PC-9 (cell line): ENCODE measurements around the gene ATP1B3. TPM values are rescaled to one million over a fixed set of nuclear protein-coding genes. Genes with fewer than 3 reads are reported as not detected.
A peak's percentile ranks its signal among the peaks of the same experiment; 100 is the strongest.

Experiments
- Bru-seq: library from RNA; stranded (reverse); fragments of 400-500 nt; gene quantifications from one replicate; lab custom pipeline; 2021; lab: Mats Ljungman, UMichigan
- BruChase-seq, 2 experiments: library from RNA; stranded (reverse); fragments of 400-500 nt; gene quantifications; one replicate each; lab custom pipeline; 2021; lab: Mats Ljungman, UMichigan
- BruUV-seq: library from RNA; stranded (reverse); fragments of 400-500 nt; replicated peaks from 2 replicates; lab custom pipeline; 2021; lab: Mats Ljungman, UMichigan
- CTCF ChIA-PET: fragments of 300-600 bp; sonication (Branson Sonifier 250); formaldehyde crosslinking; loops from one replicate; lab custom pipeline; 2022; ENCODE audit warnings: antibody characterized with exemption; lab: Charles Lee
- POLR2A ChIA-PET: fragments of 300-600 bp; sonication (Branson Sonifier 250); formaldehyde crosslinking; loops from one replicate; lab custom pipeline; 2022; ENCODE audit warnings: antibody characterized with exemption; ENCODE audit not compliant: unreplicated experiment; lab: Charles Lee
- DNase-seq, 2 experiments: peaks; one replicate each; pipeline versions ENCODE4 v3.0.0 to v3.0.0-alpha.2; 2015 to 2022; ENCODE audit warnings: mixed read lengths in 1 of 2
- H2AFZ ChIP-seq: fragments of 200-600 bp; sonication (generic); 2 replicates; pipeline ENCODE4 v1.8.1; 2017; ENCODE audit warnings: antibody characterized with exemption
- H3F3A ChIP-seq: fragments of 200-600 bp; sonication (generic); 2 replicates; pipeline ENCODE4 v1.8.1; 2017; ENCODE audit warnings: antibody characterized with exemption, mild to moderate bottlenecking, low read depth; ENCODE audit not compliant: insufficient read depth
- H3K27ac ChIP-seq: fragments of 200-600 bp; sonication (generic); 2 replicates; pipeline ENCODE4 v1.6.1; 2016; ENCODE audit warnings: mixed run types
- H3K27me3 ChIP-seq: fragments of 200-600 bp; sonication (generic); 2 replicates; pipeline ENCODE4 v1.6.1; 2016; ENCODE audit warnings: low read depth, mixed run types; ENCODE audit not compliant: insufficient read depth
- H3K36me3 ChIP-seq: fragments of 200-600 bp; sonication (generic); 2 replicates; pipeline ENCODE4 v1.6.1; 2016; ENCODE audit warnings: low read depth, mixed run types
- H3K4me1 ChIP-seq: fragments of 200-600 bp; sonication (generic); replicated peaks from 2 replicates; pipeline ENCODE4 v1.6.1; 2016; ENCODE audit warnings: mixed run types; ENCODE audit not compliant: insufficient read depth
- H3K4me2 ChIP-seq: fragments of 200-600 bp; sonication (generic); 2 replicates; pipeline ENCODE4 v1.6.1; 2017; ENCODE audit warnings: mixed run types
- H3K4me3 ChIP-seq: fragments of 200-600 bp; sonication (generic); 2 replicates; pipeline ENCODE4 v1.6.1; 2016; ENCODE audit warnings: mixed run types
- H3K79me2 ChIP-seq: fragments of 200-600 bp; sonication (generic); 2 replicates; pipeline ENCODE4 v1.6.1; 2017; ENCODE audit warnings: low read depth, mixed run types
- H3K9me2 ChIP-seq: fragments of 200-600 bp; sonication (generic); 2 replicates; pipeline ENCODE4 v1.8.1; 2017; ENCODE audit warnings: mild to moderate bottlenecking; ENCODE audit not compliant: insufficient read depth
- H3K9me3 ChIP-seq: fragments of 200-600 bp; sonication (generic); 2 replicates; pipeline ENCODE4 v1.8.1; 2016; ENCODE audit warnings: low read depth; ENCODE audit not compliant: insufficient read depth
- H4K20me1 ChIP-seq: fragments of 200-600 bp; sonication (generic); 2 replicates; pipeline ENCODE4 v1.8.1; 2017; ENCODE audit not compliant: insufficient read depth
- CTCF ChIP-seq: fragments of 200-600 bp; sonication (generic); conservative IDR thresholded peaks from 2 replicates; pipeline ENCODE4 v1.6.1; 2017; ENCODE audit warnings: mixed run types, antibody characterized with exemption, mild to moderate bottlenecking, moderate library complexity
- EZH2 ChIP-seq: fragments of 200-600 bp; sonication (generic); IDR thresholded peaks from 2 replicates; pipeline ENCODE4 v1.8.0; 2017; ENCODE audit warnings: antibody characterized with exemption, low read depth
- intact Hi-C: fragments of 100-400 bp; cut with micrococcal nuclease; formaldehyde crosslinking; loops from one replicate; pipeline ENCODE4 v1.10.0; 2022; ENCODE audit not compliant: unreplicated experiment
- long read RNA-seq: library from polyadenylated mRNA; stranded (forward); transcript quantifications from one replicate; pipeline ENCODE4 v2.0.0, GENCODE V29; 2022
- total RNA-seq: library from RNA; stranded (reverse); gene quantifications from 2 replicates; pipeline ENCODE4 v1.2.3, GENCODE V29; 2021

The ATP1B3 gene
- 54.3 and 69.7 TPM in 2 replicates for total RNA-seq
- Bru-seq, nascent RNA = percentile 84 among the genes with signal in this experiment
- BruChase-seq, experiment 1, labeled RNA remaining after a 2-hour chase = percentile 77 among the genes with signal in this experiment
- percentile 86 among the genes with signal in this experiment for BruChase-seq, experiment 2, labeled RNA remaining after a 6-hour chase
- long read RNA-seq, transcript ATP1B3-201 (7 exons, 1,811 nt) = major isoform, 183 of 213 reads
- long read RNA-seq, partial matches to known transcripts = 2 of 213 reads
- long read RNA-seq, other reads (novel, unspliced or antisense) = 28 of 213 reads

- Histone ChIP-seq H3K4me1 (peaks cover 20% of the 10 kb centered on the region), H3K27ac (peak within 1 kb of the TSS; percentile 45; the same call in 1 of the 2 replicates), H3F3A (peaks cover 10% of the 10 kb centered on the region; the same call in 1 of the 2 replicates), H3K4me2 (peak within 1 kb of the TSS; percentile 88), H2AFZ (peak within 1 kb of the TSS; percentile 94), H3K79me2 (peaks cover 43% of the 10 kb centered on the region), H3K4me3 (peak within 1 kb of the TSS; percentile 92), H3K27me3 (no peaks in the 10 kb centered on the region), H3K36me3 (no peaks in the 10 kb centered on the region), H4K20me1 (no peaks in the 10 kb centered on the region; the same call in 1 of the 2 replicates), H3K9me2 (no peaks in the 10 kb centered on the region), H3K9me3 (no peaks in the 10 kb centered on the region)
- intact Hi-C loops = loop anchor here (10.0 kb wide), 1 partner anchor 392 kb away; the partner anchor contains the start of gene RASA2
- DNase-seq = peak; percentile 49 to 89
- TF ChIP-seq CTCF (no peak), EZH2 (no peak)
- CTCF ChIA-PET = no interaction called here
- POLR2A ChIA-PET = interaction anchor here (0.6 kb wide), 3 partner anchors 21 to 487 kb away, joined by 3 to 6 read pairs (median 5); no protein-coding TSS in a partner anchor
- BruUV-seq = no TSS peak
These were observed at the start of gene ATP1B3 for GRCh38 chr3:141876381-141876890. Gene ATP1B3 (plus strand): TSS chr3:141876643. CDS start chr3:141876802, 159 bp downstream.

- Histone ChIP-seq H4K20me1 (no peaks in the 10 kb centered on the region), H3K27me3 (no peaks in the 10 kb centered on the region), H3K4me1 (peaks cover 17% of the 10 kb centered on the region), H3K4me2 (peak overlapping the region; percentile 35), H2AFZ (no peak overlapping the region), H3K36me3 (no peaks in the 10 kb centered on the region), H3K79me2 (no peaks in the 10 kb centered on the region), H3K9me2 (no peaks in the 10 kb centered on the region), H3K27ac (no peak overlapping the region), H3F3A (no peaks in the 10 kb centered on the region; the same call in 1 of the 2 replicates), H3K9me3 (no peaks in the 10 kb centered on the region), H3K4me3 (no peak overlapping the region)
- ChIA-PET CTCF (no interaction called here), POLR2A (interaction anchor here (0.7 kb wide), 1 partner anchor 416 kb away, joined by 5 read pairs; no protein-coding TSS in a partner anchor)
- intact Hi-C loops = no loop called here
- TF ChIP-seq EZH2 = no peak
- no peak for TF ChIP-seq CTCF
- DNase-seq = no peak
- BruUV-seq = no TSS peak
These were observed 48.0 kb upstream of the ATP1B3 start for GRCh38 chr3:141828487-141828886.

- POLR2A ChIA-PET = interaction anchor here (0.7 kb wide), 1 partner anchor 417 kb away, joined by 5 read pairs; no protein-coding TSS in a partner anchor
- Histone ChIP-seq H3K4me3 (no peak overlapping the region), H3K9me2 (no peaks in the 10 kb centered on the region), H3K36me3 (no peaks in the 10 kb centered on the region), H3K4me2 (peak overlapping the region; percentile 35), H3K27ac (no peak overlapping the region), H3K27me3 (no peaks in the 10 kb centered on the region), H3F3A (no peaks in the 10 kb centered on the region; the same call in 1 of the 2 replicates), H3K79me2 (no peaks in the 10 kb centered on the region), H4K20me1 (no peaks in the 10 kb centered on the region), H3K4me1 (peaks cover 17% of the 10 kb centered on the region), H3K9me3 (no peaks in the 10 kb centered on the region), H2AFZ (no peak overlapping the region)
- intact Hi-C loops = no loop called here
- DNase-seq = peak; percentile 48 to 65
- no peak for TF ChIP-seq EZH2
- no TSS peak for BruUV-seq
- CTCF ChIA-PET = no interaction called here
These were observed 47.6 kb upstream of the ATP1B3 start for GRCh38 chr3:141828890-141829289.
